SJSA1 (cell line): ENCODE results near the gene ST6GALNAC5. TPM values are rescaled to one million over a fixed set of nuclear protein-coding genes. Genes with fewer than 3 reads are reported as not detected.
"Not testable (repeated sequence)": the region's sequence is repeated elsewhere in the genome, so short reads cannot be mapped to it uniquely, and the experiment has no call there.

Experiments
- DNase-seq, 2 experiments: peaks; one replicate each; pipeline ENCODE4 v3.0.0-alpha.2; 2015 to 2020; ENCODE audit warnings: low spot score in 2 of 2, low read depth in 1 of 2
- H3K27ac ChIP-seq: fragments of 250-450 bp; sonication (Bioruptor Pico); 2 replicates; pipeline ENCODE4 v1.5.1; 2020; ENCODE audit warnings: mild to moderate bottlenecking, moderate library complexity
- H3K27me3 ChIP-seq: fragments of 250-450 bp; sonication (Bioruptor Pico); replicated peaks from 2 replicates; pipeline ENCODE4 v1.5.1; 2020; ENCODE audit warnings: mild to moderate bottlenecking, moderate library complexity
- H3K36me3 ChIP-seq: fragments of 250-450 bp; sonication (Bioruptor Pico); 2 replicates; pipeline ENCODE4 v1.5.1; 2020; ENCODE audit warnings: mild to moderate bottlenecking
- H3K4me1 ChIP-seq: fragments of 250-450 bp; sonication (Bioruptor Pico); replicated peaks from 2 replicates; pipeline ENCODE4 v1.6.1; 2021; ENCODE audit warnings: mild to moderate bottlenecking
- H3K4me3 ChIP-seq: fragments of 250-450 bp; sonication (Bioruptor Pico); 2 replicates; pipeline ENCODE4 v1.5.1; 2020; ENCODE audit warnings: mild to moderate bottlenecking
- H3K9me3 ChIP-seq: fragments of 250-450 bp; sonication (Bioruptor Pico); replicated peaks from 2 replicates; pipeline ENCODE4 v1.5.1; 2020; ENCODE audit warnings: mild to moderate bottlenecking
- total RNA-seq: library from RNA; depleted of rRNA; stranded (reverse); fragments of >200 nt; shearing (Covaris generic); gene quantifications from 2 replicates; pipeline ENCODE4 v1.2.3, GENCODE V29; 2014

ST6GALNAC5 gene
- total RNA-seq, 1 experiment from 2014 or later: not detected

GRCh38 chr1:76958828-76959227 is 91.5 kb downstream of the ST6GALNAC5 start:
- Histone ChIP-seq H3K4me1 (peaks cover 17% of the 10 kb centered on the region), H3K27ac (no peak overlapping the region), H3K9me3 (no peaks in the 10 kb centered on the region), H3K36me3 (no peaks in the 10 kb centered on the region), H3K27me3 (no peaks in the 10 kb centered on the region), H3K4me3 (no peak overlapping the region)
- DNase-seq: no peak

GRCh38 chr1:76959556-76959955 is 92.3 kb downstream of the ST6GALNAC5 start:
- Histone ChIP-seq H3K4me3 (no peak overlapping the region), H3K36me3 (no peaks in the 10 kb centered on the region), H3K27me3 (no peaks in the 10 kb centered on the region), H3K9me3 (no peaks in the 10 kb centered on the region), H3K27ac (no peak overlapping the region), H3K4me1 (peaks cover 17% of the 10 kb centered on the region)
- no peak for DNase-seq

- H3K4me3 ChIP-seq: no peak overlapping the region
- no peak overlapping the region for H3K27ac ChIP-seq
- no peaks in the 10 kb centered on the region for H3K36me3 ChIP-seq
- DNase-seq: peak in 1 of 2 experiments; percentile 41
- no peaks in the 10 kb centered on the region for H3K9me3 ChIP-seq
- no peaks in the 10 kb centered on the region for H3K27me3 ChIP-seq
- H3K4me1 ChIP-seq: peaks cover 17% of the 10 kb centered on the region
Observed at GRCh38 chr1:76961181-76961819, 94.0 kb downstream of the ST6GALNAC5 start.

GRCh38 chr1:76961820-76962207 is 94.5 kb downstream of the ST6GALNAC5 start:
- no peak for DNase-seq
- Histone ChIP-seq H3K9me3 (no peaks in the 10 kb centered on the region), H3K27me3 (no peaks in the 10 kb centered on the region), H3K27ac (no peak overlapping the region), H3K36me3 (no peaks in the 10 kb centered on the region), H3K4me1 (peaks cover 14% of the 10 kb centered on the region), H3K4me3 (no peak overlapping the region)

- not testable (repeated sequence) for H3K4me3 ChIP-seq, H3K36me3 ChIP-seq, DNase-seq, H3K27me3 ChIP-seq, H3K4me1 ChIP-seq, H3K27ac ChIP-seq, H3K9me3 ChIP-seq
Observed at GRCh38 chr1:76981267-76981666, 114.0 kb downstream of the ST6GALNAC5 start.

GRCh38 chr1:76989976-76990375 is 122.7 kb downstream of the ST6GALNAC5 start:
- peak overlapping the region; percentile 34; the same call in 1 of the 2 replicates for H3K27ac ChIP-seq
- no peaks in the 10 kb centered on the region for H3K9me3 ChIP-seq
- H3K4me1 ChIP-seq: peaks cover 17% of the 10 kb centered on the region
- no peaks in the 10 kb centered on the region for H3K36me3 ChIP-seq
- H3K27me3 ChIP-seq: no peaks in the 10 kb centered on the region
- peak in 1 of 2 experiments; percentile 20 for DNase-seq
- H3K4me3 ChIP-seq: no peak overlapping the region

GRCh38 chr1:76993036-76993435 is 125.8 kb downstream of the ST6GALNAC5 start:
- DNase-seq: no peak
- Histone ChIP-seq H3K27ac (no peak overlapping the region), H3K4me3 (no peak overlapping the region)

GRCh38 chr1:76998582-76999223 is 131.4 kb downstream of the ST6GALNAC5 start:
- peaks cover 16% of the 10 kb centered on the region for H3K4me1 ChIP-seq
- H3K27me3 ChIP-seq: no peaks in the 10 kb centered on the region
- DNase-seq: peak in 1 of 2 experiments; percentile 84
- no peaks in the 10 kb centered on the region for H3K36me3 ChIP-seq
- no peaks in the 10 kb centered on the region for H3K9me3 ChIP-seq
- peak overlapping the region; percentile 85 for H3K27ac ChIP-seq
- H3K4me3 ChIP-seq: no peak overlapping the region

More at GRCh38 chr1:76993036-76993435, 125.8 kb downstream of the ST6GALNAC5 start:
- H3K9me3 ChIP-seq: no peaks in the 10 kb centered on the region
- H3K4me1 ChIP-seq: peaks cover 23% of the 10 kb centered on the region
- no peaks in the 10 kb centered on the region for H3K27me3 ChIP-seq
- no peaks in the 10 kb centered on the region for H3K36me3 ChIP-seq

GRCh38 chr1:77007675-77008074 is 140.4 kb downstream of the ST6GALNAC5 start:
- H3K27ac ChIP-seq: no peak overlapping the region
- H3K27me3 ChIP-seq: no peaks in the 10 kb centered on the region
- H3K36me3 ChIP-seq: no peaks in the 10 kb centered on the region
- no peak overlapping the region for H3K4me3 ChIP-seq
- H3K9me3 ChIP-seq: no peaks in the 10 kb centered on the region
- H3K4me1 ChIP-seq: no peaks in the 10 kb centered on the region
- DNase-seq: no peak

- Histone ChIP-seq H3K36me3 (no peaks in the 10 kb centered on the region), H3K27ac (no peak overlapping the region), H3K4me3 (no peak overlapping the region), H3K9me3 (no peaks in the 10 kb centered on the region), H3K27me3 (no peaks in the 10 kb centered on the region), H3K4me1 (no peaks in the 10 kb centered on the region)
- DNase-seq: no peak
Observed at GRCh38 chr1:77010937-77011336, 143.7 kb downstream of the ST6GALNAC5 start.

- Histone ChIP-seq H3K27me3 (no peaks in the 10 kb centered on the region), H3K4me1 (no peaks in the 10 kb centered on the region), H3K9me3 (no peaks in the 10 kb centered on the region), H3K4me3 (no peak overlapping the region), H3K27ac (no peak overlapping the region), H3K36me3 (no peaks in the 10 kb centered on the region)
- no peak for DNase-seq
Observed at GRCh38 chr1:77012066-77012465, 144.8 kb downstream of the ST6GALNAC5 start.

GRCh38 chr1:77014073-77014788 is 147.0 kb downstream of the ST6GALNAC5 start:
- Histone ChIP-seq H3K27ac (no peak overlapping the region), H3K4me3 (no peak overlapping the region), H3K9me3 (no peaks in the 10 kb centered on the region), H3K27me3 (peaks cover 1% of the 10 kb centered on the region; the same call in 1 of the 2 replicates), H3K36me3 (no peaks in the 10 kb centered on the region), H3K4me1 (no peaks in the 10 kb centered on the region)
- no peak for DNase-seq

- no peak for DNase-seq
- Histone ChIP-seq H3K4me3 (no peak overlapping the region), H3K9me3 (no peaks in the 10 kb centered on the region), H3K36me3 (no peaks in the 10 kb centered on the region), H3K27ac (no peak overlapping the region), H3K27me3 (peaks cover 4% of the 10 kb centered on the region; the same call in 1 of the 2 replicates), H3K4me1 (no peaks in the 10 kb centered on the region)
Observed at GRCh38 chr1:77015748-77016341, 148.6 kb downstream of the ST6GALNAC5 start.
